Activated naive CD4-positive, alpha-beta T cell treated with Interleukin-2 at 50 U/mL for 16 hours (primary cell): ENCODE measurements around the gene MGMT.

Experiments used
- DNase-seq: peaks from one replicate; pipeline ENCODE4 v3.0.0-alpha.2; 2020

Gene MGMT

DNA sequence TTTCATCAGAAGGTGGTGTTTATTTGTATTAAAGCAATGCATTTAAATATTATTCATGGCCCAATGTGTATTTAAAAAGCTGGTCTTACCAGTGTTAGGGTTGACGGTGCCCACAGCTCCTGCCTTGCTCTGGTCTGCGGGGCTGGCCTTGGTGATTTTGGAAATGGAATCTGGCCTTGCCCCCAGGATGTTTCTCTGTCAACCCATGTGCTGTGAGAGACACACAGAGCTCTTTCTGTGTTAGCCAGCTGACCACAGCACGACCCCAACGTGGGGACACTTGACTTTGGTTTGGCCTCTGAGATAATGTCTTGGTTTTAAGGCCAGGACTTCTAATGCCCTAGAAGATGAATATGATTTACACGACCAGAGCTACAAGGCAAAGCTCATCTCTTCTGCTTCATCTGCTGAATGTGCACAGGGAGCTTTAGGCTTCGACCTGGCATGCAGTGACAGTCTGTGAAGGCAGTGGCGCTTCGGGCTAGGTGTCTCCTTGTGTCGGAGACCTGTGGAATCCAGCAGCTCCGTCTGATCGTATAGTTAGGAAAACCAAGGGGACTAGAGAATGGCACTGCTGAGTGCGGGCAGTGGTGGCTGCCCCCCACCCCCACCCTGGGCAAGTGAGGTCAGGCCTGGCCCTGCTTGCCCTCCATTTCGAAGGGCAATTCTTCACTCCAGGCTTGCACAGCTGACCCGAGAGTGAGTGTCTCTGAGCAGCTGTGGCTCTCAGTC lies 250.9 kb downstream of the MGMT start:
- no peak for DNase-seq

DNA sequence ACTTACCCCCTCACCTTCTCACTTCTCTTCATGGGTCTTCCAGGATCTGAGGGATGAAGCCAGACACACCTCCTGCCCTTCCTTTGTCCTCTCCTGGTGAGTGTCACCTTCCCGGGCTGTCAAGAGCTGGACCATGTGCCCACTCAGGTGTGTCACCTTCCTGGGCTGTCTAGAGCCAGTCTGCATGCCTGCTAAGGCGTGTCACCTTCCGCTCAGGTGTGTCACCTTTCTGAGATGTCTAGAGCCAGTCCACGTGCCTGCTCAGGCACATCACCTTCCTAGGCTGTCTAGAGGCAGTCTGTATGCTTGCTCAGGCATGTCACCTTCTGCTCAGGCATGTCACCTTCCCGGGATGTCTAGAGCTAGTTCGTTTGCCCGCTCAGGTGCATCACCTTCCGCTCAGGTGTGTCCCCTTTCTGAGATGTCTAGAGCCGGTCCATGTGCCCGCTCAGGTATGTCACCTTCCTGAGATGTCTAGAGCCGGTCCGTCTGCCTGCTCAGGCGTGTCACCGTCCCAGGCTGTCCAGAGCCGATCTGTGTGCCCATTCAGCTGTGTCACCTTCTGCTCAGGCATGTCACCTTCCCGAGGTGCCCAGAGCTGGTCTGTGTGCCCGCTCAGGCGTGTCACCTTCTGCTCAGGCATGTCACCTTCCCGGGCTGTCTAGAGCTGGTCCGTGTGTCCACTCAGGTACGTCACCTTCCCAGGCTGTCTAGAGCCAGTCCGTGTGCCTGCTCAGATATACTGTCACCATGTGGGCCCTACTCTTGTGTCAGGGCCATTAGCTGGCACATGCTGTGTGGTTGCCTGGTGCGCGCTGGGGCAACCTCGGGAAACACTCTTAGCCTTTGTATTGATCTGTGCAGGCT lies 251.7 kb downstream of the MGMT start:
- no peak for DNase-seq

DNA sequence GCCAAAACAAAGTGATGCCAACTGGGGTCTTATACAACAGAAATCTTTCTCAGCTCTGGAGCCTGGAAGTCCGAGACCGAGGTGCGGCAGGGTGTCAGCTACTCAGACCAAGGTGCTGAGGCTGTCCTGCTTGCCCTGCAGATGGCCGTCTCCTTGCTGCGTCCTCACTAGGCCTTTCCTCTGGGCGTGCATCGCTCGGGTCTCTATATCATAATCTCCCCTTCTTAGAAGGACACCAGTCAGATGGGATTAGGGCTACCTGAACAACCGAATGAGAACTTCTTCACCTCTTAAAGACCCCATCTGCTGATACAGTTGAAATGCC lies 252.3 kb downstream of the MGMT start:
- no peak for DNase-seq

- no peak for DNase-seq
Observed at GRCh38 chr10:129719889-129720590, 253.0 kb downstream of the MGMT start.

GRCh38 chr10:129725011-129725410 lies 258.0 kb downstream of the MGMT start:
- DNase-seq: no peak

GRCh38 chr10:129725482-129725881 lies 258.4 kb downstream of the MGMT start:
- DNase-seq: no peak

GRCh38 chr10:129725890-129726631 lies 259.0 kb downstream of the MGMT start:
- DNase-seq: no peak

DNA sequence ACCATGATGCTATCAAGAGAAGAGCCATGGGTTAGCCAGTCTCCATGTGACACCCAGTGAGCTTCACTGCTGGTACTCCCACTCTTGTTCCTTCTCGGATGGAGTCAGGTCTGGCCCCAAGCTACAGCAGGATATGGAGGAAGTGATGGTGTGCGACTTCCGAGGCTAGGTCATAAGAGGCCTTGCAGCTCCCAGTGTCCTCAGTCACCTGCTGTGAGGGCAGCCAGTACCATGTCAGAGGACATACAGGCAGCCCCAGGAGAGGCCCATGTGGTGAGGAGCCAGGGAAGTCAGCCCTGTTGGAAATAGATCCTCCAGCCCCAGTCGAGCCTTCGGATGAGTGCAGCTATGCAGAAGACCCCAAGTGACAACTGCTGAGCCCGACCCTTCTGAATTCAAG lies 260.0 kb downstream of the MGMT start:
- DNase-seq: no peak

DNA sequence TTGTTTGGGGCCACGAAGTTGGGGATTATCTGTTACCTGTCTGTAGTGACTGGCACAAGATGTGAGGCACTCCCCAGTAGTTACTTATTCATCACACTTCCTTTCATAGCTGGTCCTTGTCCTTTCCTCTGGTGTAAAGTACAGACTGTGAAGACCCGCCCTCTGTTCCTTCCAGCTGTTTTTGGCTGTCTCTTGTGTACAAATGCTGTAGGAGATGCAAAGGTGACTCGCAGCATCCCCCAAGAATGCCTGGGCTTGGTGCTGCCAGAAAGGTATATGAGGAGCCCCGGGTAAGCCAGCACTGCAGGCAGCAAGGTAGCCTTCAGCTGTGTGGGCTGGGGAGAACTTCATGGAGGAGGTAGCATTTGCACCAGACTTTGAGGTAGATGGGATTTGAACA lies 260.5 kb downstream of the MGMT start:
- DNase-seq: no peak

- DNase-seq: no peak
Observed at GRCh38 chr10:129728246-129728820, 261.3 kb downstream of the MGMT start.

DNA sequence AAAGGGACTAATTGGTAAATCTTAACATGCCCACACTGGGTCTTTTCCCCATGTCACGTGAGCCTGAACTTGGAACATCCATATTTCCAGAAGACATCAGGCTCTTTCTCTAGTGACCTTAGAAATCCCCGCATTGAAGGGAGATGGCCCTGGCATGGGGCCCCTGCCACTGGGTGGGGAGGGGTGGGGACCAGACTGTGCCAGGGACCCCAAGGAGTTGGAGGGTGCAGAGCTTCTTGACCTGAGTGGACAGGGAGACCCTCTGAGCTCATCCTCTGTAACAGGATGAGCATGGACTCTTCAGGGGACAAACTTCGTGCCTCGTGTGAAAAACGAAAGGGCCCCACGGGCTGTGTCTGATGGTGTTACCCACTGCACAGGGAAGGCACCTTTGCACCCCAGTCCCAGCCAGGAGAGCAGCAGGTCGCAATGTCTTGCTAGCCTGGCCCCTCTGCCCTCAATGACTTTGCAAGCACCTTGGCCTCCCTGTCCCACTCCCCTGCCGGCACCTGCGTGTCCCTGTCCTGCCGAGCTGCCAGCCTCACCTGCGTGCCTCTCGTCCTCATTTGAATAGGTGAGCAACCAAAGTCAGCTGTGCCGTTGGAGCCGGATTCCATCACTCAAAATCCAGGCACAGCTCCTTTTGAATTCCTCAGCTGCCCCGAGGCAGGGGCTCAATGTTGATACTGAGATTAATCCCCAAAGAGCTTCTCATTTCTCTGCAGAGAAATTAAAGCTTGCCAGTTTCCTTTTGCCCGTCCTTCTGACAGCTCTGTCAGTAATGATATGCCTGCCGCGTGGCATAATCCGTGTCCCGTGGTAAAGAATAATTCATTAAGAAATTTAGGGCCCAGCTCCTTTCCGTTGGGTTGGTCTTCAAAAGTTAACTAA lies 262.1 kb downstream of the MGMT start:
- no peak for DNase-seq

- DNase-seq: no peak
Observed at GRCh38 chr10:129730272-129730992, 263.4 kb downstream of the MGMT start.

DNA sequence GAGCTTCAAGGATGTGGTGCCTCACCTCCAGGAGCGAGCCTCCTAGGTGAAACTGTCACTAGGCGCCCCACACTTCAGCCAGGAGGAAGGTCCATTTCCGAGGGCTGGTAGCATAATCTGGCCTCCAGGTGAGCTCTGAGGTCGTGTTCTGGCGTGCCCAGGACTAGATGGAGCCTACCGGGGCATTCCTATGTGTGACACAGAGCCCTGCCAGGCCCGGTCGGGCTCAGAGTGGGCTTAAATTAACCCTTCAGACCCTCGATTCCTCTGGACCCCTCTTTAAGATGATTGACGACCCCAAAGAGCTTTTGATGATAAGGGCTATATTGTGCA lies 263.9 kb downstream of the MGMT start:
- DNase-seq: no peak

- no peak for DNase-seq
Observed at GRCh38 chr10:129740532-129741279, 273.7 kb downstream of the MGMT start.

- no peak for DNase-seq
Observed at GRCh38 chr10:129741280-129741977, 274.4 kb downstream of the MGMT start.

DNA sequence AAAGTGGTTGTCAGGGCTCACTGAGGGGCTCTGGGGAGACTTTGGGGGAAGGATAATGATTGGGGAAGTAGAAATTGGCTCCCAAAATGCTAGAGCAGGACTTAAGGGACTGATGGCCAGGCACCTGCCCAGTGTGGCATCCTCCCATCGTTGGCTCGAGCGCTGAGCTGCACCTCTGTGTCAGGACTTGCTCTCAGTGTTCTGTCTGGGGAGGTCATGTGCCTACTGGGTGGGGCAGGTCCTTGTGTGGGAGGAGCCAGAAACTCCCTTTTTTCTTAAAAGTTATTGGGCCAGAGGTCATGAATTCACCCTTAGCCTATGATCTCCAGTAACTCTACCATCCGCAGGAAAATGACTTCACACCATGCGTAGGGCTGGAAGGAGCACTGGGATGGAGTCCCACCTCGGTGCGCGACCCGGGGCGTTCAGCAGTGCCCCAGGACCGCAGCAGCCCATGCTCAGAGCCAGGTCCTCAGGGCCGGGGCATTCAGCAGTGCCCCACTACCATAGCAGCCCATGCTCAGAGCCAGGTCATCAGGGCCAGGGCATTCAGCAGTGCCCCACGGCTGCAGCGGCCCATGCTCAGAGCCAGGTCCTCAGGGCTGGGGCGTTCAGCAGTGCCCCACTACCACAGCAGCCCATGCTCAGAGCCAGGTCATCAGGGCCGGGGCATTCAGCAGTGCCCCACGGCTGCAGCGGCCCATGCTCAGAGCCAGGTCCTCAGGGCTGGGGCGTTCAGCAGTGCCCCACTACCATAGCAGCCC lies 275.1 kb downstream of the MGMT start:
- no peak for DNase-seq

- no peak for DNase-seq
Observed at GRCh38 chr10:129742742-129743550, 275.9 kb downstream of the MGMT start.

DNA sequence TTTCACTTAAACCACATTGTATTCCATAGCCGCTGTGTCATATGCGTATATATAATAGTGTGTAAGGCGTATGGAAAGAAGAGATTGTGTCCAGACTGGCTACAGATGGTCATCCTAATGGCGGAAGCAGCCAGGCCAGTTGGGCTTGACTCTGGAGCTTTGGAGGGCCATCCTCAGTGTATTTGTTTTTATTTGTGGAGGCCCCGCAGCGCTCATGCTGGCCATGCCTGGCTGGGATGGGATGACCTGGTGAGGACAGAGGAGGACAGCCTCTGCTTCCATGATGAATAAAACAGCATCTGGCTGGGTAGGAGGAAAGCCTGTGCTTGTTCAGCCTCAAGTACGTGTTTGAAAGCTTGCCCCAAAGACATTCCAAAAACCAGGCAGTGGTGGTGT lies 276.7 kb downstream of the MGMT start:
- no peak for DNase-seq
